ENCODE results near the gene TANC1. TPM values are rescaled to one million over a fixed set of nuclear protein-coding genes. Genes with fewer than 3 reads are reported as not detected.
A peak's percentile ranks its signal among the peaks of the same experiment; 100 is the strongest.

Gene TANC1
- total and polyA plus RNA-seq, 2 donors (not counting 3 experiments of a cell fraction or from before 2014, with no cell fraction given): 58.9 to 99.4 TPM

DNA sequence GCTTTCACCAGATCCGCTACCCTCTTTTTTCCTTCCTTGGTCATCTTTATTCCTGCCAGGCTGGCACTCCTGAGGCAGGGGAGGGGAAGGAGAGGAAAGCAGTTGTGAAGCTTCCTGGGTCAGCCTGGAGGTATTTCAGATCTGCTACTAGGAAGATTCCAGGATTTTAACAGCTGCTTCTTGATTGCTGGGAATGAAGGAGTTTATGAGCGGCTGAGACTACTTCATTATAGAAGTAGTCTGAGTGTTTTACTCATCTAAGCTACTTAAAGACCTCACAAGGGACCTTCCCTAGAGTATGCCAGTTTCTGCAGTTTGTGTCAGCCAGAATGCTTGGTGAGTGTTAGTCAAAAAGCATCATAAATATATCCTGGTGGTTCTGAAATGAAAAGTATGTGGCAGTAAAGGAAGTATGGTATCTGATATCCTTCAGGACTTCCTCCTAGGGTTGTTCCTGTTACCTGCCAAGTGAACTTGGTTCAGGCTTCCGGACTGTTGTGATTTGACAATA lies 1.9 kb downstream of the TANC1 start:
- CTCF ChIA-PET: interaction anchor here (0.8 to 3.8 kb wide), 7 partner anchors 9 to 199 kb away, joined by 3 to 40 read pairs (median 5); no protein-coding TSS in a partner anchor
- dilution Hi-C loops (cut with MboI; ENCODE audit: extremely low pct_ligation_motif_present, low sequenced_read_pairs): no loop called here
- peaks cover 36% of the 10 kb centered on the region for H3K4me1 ChIP-seq (ENCODE audit: control insufficient read depth, extremely low read depth, insufficient read depth, low read length)
- no peaks in the 10 kb centered on the region for H3K36me3 ChIP-seq (ENCODE audit: control insufficient read depth in 2 of 2, extremely low read depth in 1 of 2, insufficient read depth in 2 of 2, low read length in 2 of 2)
- H3K27me3 ChIP-seq (ENCODE audit: control insufficient read depth in 2 of 2, insufficient read depth in 2 of 2, low read length in 2 of 2): no peaks in the 10 kb centered on the region
- peaks cover 17% of the 10 kb centered on the region for H4K20me1 ChIP-seq (replicated peaks; ENCODE audit: control insufficient read depth, extremely low read depth, insufficient read depth, low read length)
- H3K9me3 ChIP-seq (replicated peaks; ENCODE audit: control insufficient read depth, insufficient read depth, low read length): no peaks in the 10 kb centered on the region
- peak; percentile 91 for FAIRE-seq
- no peak overlapping the region for H2AFZ ChIP-seq (ENCODE audit: low read depth, low read length)
- peak overlapping the region; percentile 94 for H3K4me2 ChIP-seq (ENCODE audit: insufficient read depth, low read length)
- peaks cover 68% of the 10 kb centered on the region for H3K79me2 ChIP-seq (ENCODE audit: control insufficient read depth, insufficient read depth, low read length)
- TSS peak; percentile 69 for BruUV-seq (replicated peaks)
- H3K4me3 ChIP-seq (replicated peaks in 1 of 3; ENCODE audit: insufficient read depth in 1 of 3, low read depth in 1 of 3, low read length in 3 of 3): peak overlapping the region; percentile 80 to 89 (median 89)
- DNase-seq (ENCODE audit: low read depth, low spot score): peak; percentile 73
- H3K9ac ChIP-seq (replicated peaks; ENCODE audit: extremely low read depth, insufficient read depth, low read length): peak overlapping the region; percentile 87
- H3K27ac ChIP-seq (ENCODE audit: insufficient read depth, low read depth, low read length): peak overlapping the region; percentile 71
- TF ChIP-seq FOS (IDR thresholded peaks at IDR 0.05; ENCODE audit: borderline replicate concordance, insufficient read depth, low read length) (peak; percentile 33), POLR2A (IDR thresholded peaks at IDR 0.05; ENCODE audit: low read depth, low read length) (peak; percentile 76), POLR2AphosphoS5 (IDR thresholded peaks at IDR 0.05; ENCODE audit: insufficient read depth, low read depth, low read length) (peak; percentile 78), MYC (IDR thresholded peaks at IDR 0.05; ENCODE audit: low read depth, low read length) (no peak), CTCF (IDR thresholded peaks at IDR 0.05; ENCODE audit: extremely low read depth in 1 of 2, insufficient read depth in 1 of 2, low read depth in 1 of 2, low read length in 2 of 2) (no peak), GATA2 (IDR thresholded peaks at IDR 0.05; ENCODE audit: insufficient read depth, insufficient read length, low read depth, low read length) (peak; percentile 88), MAX (IDR thresholded peaks at IDR 0.05; ENCODE audit: insufficient read depth, insufficient read length) (no peak), JUN (IDR thresholded peaks at IDR 0.05; ENCODE audit: borderline replicate concordance, insufficient read depth, insufficient read length, low read depth) (peak; percentile 18)
- H3K9me1 ChIP-seq (replicated peaks; ENCODE audit: control insufficient read depth, extremely low read depth, insufficient read depth, low read length): no peaks in the 10 kb centered on the region
- intact Hi-C loops (cut with micrococcal nuclease): loop anchor here (1.0 to 5.0 kb wide), 3 partner anchors 28 to 197 kb away; no protein-coding TSS in a partner anchor
- POLR2A ChIA-PET: interaction anchor here (0.6 to 1.1 kb wide), 2 partner anchors 33 to 955 kb away, joined by 3 to 6 read pairs; no protein-coding TSS in a partner anchor
